HTR-8/SVneo (cell line): ENCODE measurements around the gene PHACTR1.

Experiments
- DNase-seq: peaks from one replicate; pipeline ENCODE4 v3.0.0; 2011; ENCODE audit warnings: low spot score, mixed read lengths; ENCODE audit not compliant: insufficient read length
- FAIRE-seq: peaks from 2 replicates; lab custom pipeline; 2011; peaks lifted over from hg19 to GRCh38; lab: Jason Lieb, UNC

Gene PHACTR1

GRCh38 chr6:13201336-13201735 lies 484.8 kb downstream of the PHACTR1 start:
- DNase-seq, result no peak
- no peak for FAIRE-seq

DNA sequence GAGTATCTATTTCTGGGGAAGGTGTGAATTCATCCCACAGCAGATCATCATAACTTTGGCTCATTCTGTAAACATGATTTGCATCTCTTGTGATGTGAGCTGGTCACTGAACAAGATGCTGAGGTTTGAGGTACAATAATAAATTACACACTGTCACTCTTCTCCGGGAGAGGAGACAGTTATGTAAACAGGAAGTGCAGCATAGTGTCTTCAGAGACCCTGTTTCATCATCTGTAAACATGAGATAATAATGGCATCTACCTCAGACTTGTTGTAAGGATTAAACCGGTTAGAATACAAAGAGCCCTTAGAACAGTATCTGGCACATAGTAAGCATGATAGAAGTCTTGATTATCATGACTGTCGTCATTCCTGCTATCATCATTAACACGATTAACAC lies 486.6 kb downstream of the PHACTR1 start:
- no peak for DNase-seq
- no peak for FAIRE-seq

GRCh38 chr6:13205106-13205505 lies 488.5 kb downstream of the PHACTR1 start:
- FAIRE-seq (no peak), DNase-seq (no peak)

DNA sequence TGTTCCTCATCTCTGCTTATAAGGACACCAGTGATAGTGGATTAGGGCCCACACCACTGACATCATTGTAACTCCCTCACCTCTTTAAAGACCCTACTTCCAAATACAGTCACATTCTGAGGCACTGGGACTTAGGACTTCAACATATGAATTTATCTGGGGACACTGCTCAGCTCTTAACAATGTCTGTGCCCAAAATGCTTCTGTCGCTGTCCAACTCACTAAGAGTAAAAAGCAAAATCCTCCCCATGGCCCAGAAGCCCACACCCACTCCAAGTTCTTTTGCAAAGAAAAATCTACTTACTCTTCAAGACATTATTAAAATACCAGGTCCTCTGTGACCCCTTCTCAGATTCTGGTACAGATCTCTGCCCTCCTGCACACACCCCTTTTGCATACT lies 495.5 kb downstream of the PHACTR1 start:
- DNase-seq, result no peak
- no peak for FAIRE-seq

- no peak for FAIRE-seq
Measured at GRCh38 chr6:13212538-13212937, 496.0 kb downstream of the PHACTR1 start.

DNA sequence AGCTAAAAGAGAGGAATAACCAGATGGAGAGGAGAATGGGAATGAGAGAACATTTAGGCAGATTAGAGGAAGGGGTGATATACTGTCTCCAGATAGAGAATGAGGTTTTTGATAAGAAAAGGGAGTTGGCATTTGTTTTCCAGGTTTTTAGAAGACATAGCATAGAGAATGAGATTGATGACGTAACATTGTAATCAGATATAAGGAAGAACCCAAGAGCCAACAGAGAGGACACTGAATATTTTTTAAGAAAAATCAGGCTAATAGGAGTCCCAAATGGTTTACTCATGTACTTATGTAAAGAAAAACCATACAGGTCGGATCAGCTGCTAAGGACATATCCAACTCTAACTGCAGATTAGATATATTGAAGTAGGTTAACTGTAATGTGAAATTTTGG lies 498.8 kb downstream of the PHACTR1 start:
- DNase-seq, result no peak

More at GRCh38 chr6:13212538-13212937, 496.0 kb downstream of the PHACTR1 start:
- DNase-seq, result no peak

GRCh38 chr6:13216236-13217014 lies 499.9 kb downstream of the PHACTR1 start:
- DNase-seq, result no peak
- no peak for FAIRE-seq

More for the DNA sequence above, 498.8 kb downstream of the PHACTR1 start:
- no peak for FAIRE-seq

- FAIRE-seq (no peak), DNase-seq (no peak)
Measured at GRCh38 chr6:13217206-13217905, 500.8 kb downstream of the PHACTR1 start.

DNA sequence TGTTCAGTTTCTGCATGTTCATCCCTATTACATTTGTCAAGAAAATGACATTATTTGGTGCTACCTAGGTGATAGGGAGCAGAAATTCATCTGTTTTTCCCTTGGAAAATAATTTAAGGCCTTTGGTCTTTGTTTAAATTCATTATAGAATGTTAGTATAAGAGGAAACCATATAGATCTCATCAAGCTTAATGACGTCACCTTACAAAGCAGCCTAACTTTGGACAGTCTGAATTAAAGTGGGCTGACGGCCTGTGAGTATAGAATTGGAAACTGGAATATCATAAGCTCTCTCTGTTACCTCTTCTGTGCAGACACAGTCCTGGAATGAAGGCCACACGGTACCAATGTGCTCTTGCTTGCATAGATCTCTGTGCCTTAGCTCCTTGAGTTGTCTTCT lies 503.7 kb downstream of the PHACTR1 start:
- DNase-seq (no peak), FAIRE-seq (no peak)

- DNase-seq, result no peak
- FAIRE-seq, result no peak
Measured at GRCh38 chr6:13222048-13222447, 505.5 kb downstream of the PHACTR1 start.

DNA sequence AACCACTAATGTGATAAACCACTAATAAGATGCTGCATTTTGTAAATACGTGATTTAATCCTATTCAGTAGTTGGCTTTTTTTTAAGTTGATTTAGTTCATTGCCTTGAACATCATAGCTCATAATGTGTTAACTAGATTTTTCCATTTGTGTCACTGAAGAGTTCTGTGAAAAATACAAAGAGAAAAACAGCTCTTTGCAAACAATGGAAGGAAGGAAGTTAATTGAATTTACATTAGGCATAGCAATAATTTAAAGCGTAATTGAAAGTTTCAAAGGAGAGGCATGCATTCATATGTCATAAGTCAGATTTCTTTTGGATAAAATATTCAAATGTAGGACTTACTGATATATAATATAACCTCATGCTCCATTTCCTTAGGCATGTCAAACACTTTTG lies 509.5 kb downstream of the PHACTR1 start:
- FAIRE-seq (no peak), DNase-seq (no peak)

GRCh38 chr6:13228264-13229204 lies 512.0 kb downstream of the PHACTR1 start:
- DNase-seq (no peak), FAIRE-seq (no peak)

GRCh38 chr6:13229205-13230085 lies 512.9 kb downstream of the PHACTR1 start:
- DNase-seq, result no peak
- FAIRE-seq, result no peak

DNA sequence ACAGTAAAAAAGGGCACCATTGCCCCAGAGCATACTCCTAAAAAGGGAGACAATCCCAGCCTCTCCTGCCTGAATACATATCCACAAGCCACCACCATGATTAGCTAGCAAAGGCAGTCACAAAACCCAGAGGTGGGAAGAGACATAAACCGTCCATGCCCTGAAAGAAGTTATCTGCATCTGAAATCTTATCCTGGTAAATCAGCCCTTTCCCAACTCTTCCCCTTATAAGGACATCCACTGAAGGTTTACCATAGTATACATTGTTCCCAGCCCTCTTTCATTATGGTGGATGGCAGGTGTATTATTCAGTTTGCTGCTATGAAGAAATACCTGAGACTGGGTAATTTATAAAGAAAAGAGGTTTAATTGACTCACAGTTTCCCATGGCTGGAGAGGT lies 516.5 kb downstream of the PHACTR1 start:
- FAIRE-seq (no peak), DNase-seq (no peak)

- DNase-seq (no peak), FAIRE-seq (no peak)
Measured at GRCh38 chr6:13234130-13234529, 517.6 kb downstream of the PHACTR1 start.

DNA sequence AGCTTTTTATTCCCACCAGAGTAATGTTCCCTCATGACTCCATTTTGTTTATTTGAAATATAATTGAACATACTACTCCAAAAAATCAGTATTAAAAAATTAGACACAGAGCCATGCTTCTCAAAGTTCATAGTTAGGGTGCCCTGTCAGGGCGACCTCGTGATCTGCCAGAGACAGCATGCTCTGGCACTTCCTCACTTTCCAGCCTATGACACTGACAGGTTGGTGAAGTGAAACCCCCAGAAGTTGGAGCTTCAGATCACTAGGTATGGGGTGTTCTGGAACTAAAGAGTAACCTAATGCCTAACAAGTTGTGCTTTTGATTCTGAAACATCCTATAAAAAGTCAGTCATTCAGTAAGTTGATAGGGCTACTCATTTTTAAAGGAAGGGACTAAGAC lies 518.8 kb downstream of the PHACTR1 start:
- FAIRE-seq (no peak), DNase-seq (no peak)

GRCh38 chr6:13237318-13237717 lies 520.8 kb downstream of the PHACTR1 start:
- no peak for FAIRE-seq

DNA sequence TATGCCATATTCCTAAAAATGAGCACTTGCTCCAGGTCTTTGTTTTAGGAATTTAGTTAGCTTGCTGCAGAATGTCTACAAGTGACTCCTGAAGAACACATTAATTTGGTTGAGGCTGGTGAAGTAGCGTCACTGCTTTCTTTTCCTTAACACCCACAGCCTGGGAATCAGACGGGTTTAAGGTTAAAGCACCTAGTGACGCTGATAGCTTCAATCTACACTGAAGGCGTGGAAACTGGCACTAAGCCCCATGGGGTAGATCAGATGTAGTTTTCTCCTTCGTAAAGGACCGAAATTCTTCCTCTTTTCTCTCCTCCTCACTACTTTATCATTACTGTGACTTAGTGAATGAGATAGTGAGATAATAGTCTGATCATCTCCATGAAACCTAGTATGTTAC lies 521.5 kb downstream of the PHACTR1 start:
- no peak for DNase-seq
- no peak for FAIRE-seq

More at GRCh38 chr6:13237318-13237717, 520.8 kb downstream of the PHACTR1 start:
- DNase-seq, result no peak

DNA sequence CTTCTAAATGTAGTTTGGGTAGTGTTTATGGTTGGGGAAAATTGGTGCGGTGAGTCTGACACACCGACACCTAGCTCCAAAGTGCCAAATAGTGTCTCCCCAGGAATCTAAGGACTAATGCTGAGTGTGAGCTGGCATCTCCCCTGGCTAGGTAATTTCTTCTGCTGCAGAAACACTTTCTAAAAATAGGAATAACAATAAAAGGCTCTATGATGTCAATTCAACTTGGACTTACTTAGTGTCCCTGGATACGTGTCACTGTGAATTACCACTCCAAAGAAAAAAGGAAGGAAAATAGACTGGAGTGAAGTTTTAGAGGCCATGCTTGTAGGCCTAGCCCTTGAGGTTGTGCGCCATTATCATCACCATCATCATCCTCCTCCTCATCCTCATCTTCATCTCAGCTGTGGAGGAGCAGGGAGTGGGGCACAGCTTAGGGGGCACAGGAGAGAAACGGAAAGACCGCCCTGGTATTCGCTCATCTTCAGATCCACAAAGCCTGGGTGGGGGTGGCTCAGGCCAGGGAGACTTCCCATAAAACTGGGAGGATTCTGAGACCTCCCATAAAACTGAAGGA lies 522.2 kb downstream of the PHACTR1 start:
- DNase-seq (no peak), FAIRE-seq (no peak)
